Right hindlimb (tissue), 1 donor: ENCODE measurements around the gene TMEM50B.
"Not testable (repeated sequence)": the region's sequence is repeated elsewhere in the genome, so short reads cannot be mapped to it uniquely, and the experiment has no call there.

ENCODE experiments used
- DNase-seq: peaks from one replicate; pipeline ENCODE4 v3.0.0-alpha.2; 2018

The TMEM50B gene

GRCh38 chr21:33479679-33480480, at the start of gene TMEM50B:
Gene TMEM50B (minus strand): TSS chr21:33479974. CDS start chr21:33468885, 11,089 bp downstream.
- peak; percentile 99 for DNase-seq

- DNase-seq: no peak
Measured at GRCh38 chr21:33522953-33523349, 43.2 kb upstream of the TMEM50B start.

GRCh38 chr21:33522297-33522952, 42.7 kb upstream of the TMEM50B start:
- DNase-seq: no peak

GRCh38 chr21:33518899-33519298, 39.1 kb upstream of the TMEM50B start:
- DNase-seq: no peak

GRCh38 chr21:33514229-33514628, 34.5 kb upstream of the TMEM50B start:
- DNase-seq: no peak

GRCh38 chr21:33512481-33512880, 32.7 kb upstream of the TMEM50B start:
- DNase-seq: no peak

GRCh38 chr21:33511639-33512038, 31.9 kb upstream of the TMEM50B start:
- DNase-seq: no peak

GRCh38 chr21:33510826-33511225, 31.1 kb upstream of the TMEM50B start:
- DNase-seq: no peak

- DNase-seq: not testable (repeated sequence)
Measured at GRCh38 chr21:33507003-33507402, 27.2 kb upstream of the TMEM50B start.

GRCh38 chr21:33505833-33506232, 26.1 kb upstream of the TMEM50B start:
- no peak for DNase-seq

- DNase-seq: no peak
Measured at GRCh38 chr21:33496345-33496744, 16.6 kb upstream of the TMEM50B start.

GRCh38 chr21:33495743-33496142, 16.0 kb upstream of the TMEM50B start:
- DNase-seq: no peak

- no peak for DNase-seq
Measured at GRCh38 chr21:33493756-33494155, 14.0 kb upstream of the TMEM50B start.

GRCh38 chr21:33492571-33492970, 12.8 kb upstream of the TMEM50B start:
- no peak for DNase-seq

- peak; percentile 97 for DNase-seq
Measured at GRCh38 chr21:33491373-33492102, 11.8 kb upstream of the TMEM50B start, which contains the start of gene DNAJC28. Gene DNAJC28 (minus strand): TSS chr21:33491716. CDS start chr21:33489393, 2,323 bp downstream.

GRCh38 chr21:33490991-33491372, 11.2 kb upstream of the TMEM50B start:
- no peak for DNase-seq

- no peak for DNase-seq
Measured at GRCh38 chr21:33488936-33489335, 9.2 kb upstream of the TMEM50B start.

GRCh38 chr21:33487996-33488395, 8.2 kb upstream of the TMEM50B start:
- DNase-seq: no peak

- DNase-seq: no peak
Measured at GRCh38 chr21:33481314-33481943, 1.7 kb upstream of the TMEM50B start.

GRCh38 chr21:33480481-33481103, 818 bp upstream of the TMEM50B start:
- no peak for DNase-seq

- peak; percentile 45 for DNase-seq
Measured at GRCh38 chr21:33478935-33479678, 667 bp downstream of the TMEM50B start.

- no peak for DNase-seq
Measured at GRCh38 chr21:33478182-33478581, 1.6 kb downstream of the TMEM50B start.
